Heart left ventricle (tissue), 16 donors: Measurements from ENCODE around the gene DENND1B. TPM values are rescaled to one million over a fixed set of nuclear protein-coding genes. Genes with fewer than 3 reads are reported as not detected.
"Not testable (repeated sequence)": the region's sequence is repeated elsewhere in the genome, so short reads cannot be mapped to it uniquely, and the experiment has no call there.

Source experiments
- ATAC-seq, 4 donors: fragments of 200-7000 bp; cut with Tn5 transposase; one replicate each; pipeline ENCODE4 v1.9.1; 2020 to 2022; ENCODE audit warnings: moderate library complexity in 4 of 4, mild to moderate bottlenecking in 3 of 4, moderate number of reproducible peaks in 1 of 4
- DNase-seq, 5 donors: peaks; one replicate each; pipeline ENCODE4 v3.0.0-alpha.2; 2020
- H3K27ac ChIP-seq, 12 donors: fragments of 200-600 bp; sonication (generic) in 4 of 12; one replicate each; pipeline versions ENCODE4 v1.5.0 to v1.8.0; 2016 to 2022; ENCODE audit warnings: mild to moderate bottlenecking in 2 of 12
- H3K27me3 ChIP-seq, 9 donors: fragments of 200-600 bp; sonication (generic) in 2 of 9; one replicate each; pipeline versions ENCODE4 v1.5.1 to v1.8.0; 2016 to 2022; ENCODE audit warnings: mild to moderate bottlenecking in 3 of 9
- H3K36me3 ChIP-seq, 9 donors: fragments of 200-600 bp; sonication (generic) in 2 of 9; one replicate each; pipeline versions ENCODE4 v1.5.0 to v1.8.0; 2018 to 2022; ENCODE audit warnings: mild to moderate bottlenecking in 2 of 9
- H3K4me1 ChIP-seq, 12 donors: fragments of 200-600 bp; sonication (generic) in 4 of 12; one replicate each; pipeline versions ENCODE4 v1.5.0 to v1.8.0; 2016 to 2022; ENCODE audit warnings: mild to moderate bottlenecking in 3 of 12
- H3K4me3 ChIP-seq, 12 donors: fragments of 200-600 bp; sonication (generic) in 4 of 12; one replicate each; pipeline versions ENCODE4 v1.5.0 to v1.8.0; 2017 to 2022; ENCODE audit warnings: mild to moderate bottlenecking in 9 of 12, moderate library complexity in 4 of 12
- H3K9me3 ChIP-seq, 12 donors: fragments of 200-600 bp; sonication (generic) in 4 of 12; one replicate each; pipeline versions ENCODE4 v1.5.0 to v1.8.0; 2016 to 2022; ENCODE audit warnings: mild to moderate bottlenecking in 1 of 12
- CTCF ChIP-seq, 12 donors: fragments of 200-600 bp; sonication (generic) in 4 of 12; IDR thresholded peaks; one replicate each; pipeline versions ENCODE4 v1.5.0 to v1.8.0; 2018 to 2022; ENCODE audit warnings: antibody characterized with exemption in 12 of 12, mild to moderate bottlenecking in 5 of 12
- POLR2A ChIP-seq, 2 donors: fragments of 450-650 bp; IDR thresholded peaks; one replicate each; pipeline ENCODE4 v1.6.1; 2017; ENCODE audit warnings: antibody characterized with exemption in 2 of 2, mild to moderate bottlenecking in 2 of 2, moderate library complexity in 2 of 2
- WGBS, 4 donors: extraction: QIAGEN DNeasy Blood & Tissue Kit in 2 of 4; methylation state at CpG; one replicate each; pipeline versions ENCODE4 v1.1.5 to v1.1.7; 2013 to 2018; 5-methylcytosine and 5-hydroxymethylcytosine counted together
- intact Hi-C, 10 donors: fragments of 100-400 bp; cut with DNase I; formaldehyde crosslinking; loops; one replicate each; pipeline versions ENCODE4 v1.11.1 to v1.14.2; 2022
- polyA plus RNA-seq, 2 donors: library from polyadenylated mRNA; stranded (reverse); fragments of 200-250 nt; gene quantifications; one replicate each; pipeline ENCODE4 v1.2.3, GENCODE V29; 2013
- total RNA-seq, 9 donors: library from RNA; depleted of rRNA in 2 of 9; stranded (reverse); fragments of >200 nt in 2 of 9; fragmentation: NEBNext Ultra II Directional in 3 of 9; extraction: Animal tissue kit (Norgen Biotek cat#: 25700) in 3 of 9; gene quantifications; one replicate each; pipeline versions ENCODE4 v1.1.0 to v1.2.4, GENCODE V29; 2016 to 2023
- donor health status: ischemic (EF 13 %, LVEDD 7.1; RV severe dilation, severe dysfunction).
- donor health status: healthy with polysubstance abuse.
- donor health status: DM: no; HTN: yes; CAD: no.
- donor health status: DM: no; HTN: no; CAD: no.
- donor health status: ischemic (EF 25% LVEDD 6.9; RV normal size, moderate dysfunction).
- donor health status: ischemic (EF 25% LVEDD 5.7; RV mildly dilated, moderate dysfunction).
- donor health status: healthy.
- donor health status: DM: yes; HTN: yes; CAD: no.
- donor health status: ischemic (EF 35%, LVEDD 5.7; RV mildly dilated, moderate dysfunction).
- donor health status: nonischemic (EF 11% LVEDD 7.7; RV severe dilation, severe dysfunction).
- donor health status: DM: yes; HTN: yes; CAD: no.
- donor health status: PGD.
- donor health status: ischemic (EF 29% LVEDD 5.4; RV normal size, mild dysfunction).
- donor health status: nonischemic (EF 23%, LVEDD 6.1; RV moderate dilation, normal function).

DENND1B gene
- total and polyA plus RNA-seq, 11 donors: 4.0 to 31.4 (median 21.0) TPM

- H3K27ac ChIP-seq: no peak overlapping the region
- no peak overlapping the region for H3K4me3 ChIP-seq
- TF ChIP-seq POLR2A (IDR thresholded peaks at IDR 0.05) (no peak), CTCF (IDR thresholded peaks at IDR 0.05) (no peak)
- H3K27me3 ChIP-seq: no peaks in the 10 kb centered on the region
- intact Hi-C loops: no loop called here
- no peaks in the 10 kb centered on the region for H3K36me3 ChIP-seq
- ATAC-seq (no peak), DNase-seq (no peak)
- peaks cover 0 to 41% (median 16%) of the 10 kb centered on the region in 12 donors for H3K9me3 ChIP-seq
- no peaks in the 10 kb centered on the region for H3K4me1 ChIP-seq
- WGBS, 4 donors: 90 to 100% (median 99%) methylated on average over 1 of the region's 1 CpG
Observed at GRCh38 chr1:197725044-197725443, 50.2 kb downstream of the DENND1B start.

- DNase-seq (no peak), ATAC-seq (no peak)
- H3K27ac ChIP-seq: no peak overlapping the region
- WGBS, 4 donors: 0 to 50% (median 0%) methylated on average over 1 of the region's 1 CpG
- intact Hi-C loops: no loop called here
- H3K9me3 ChIP-seq: no peaks in the 10 kb centered on the region
- no peak overlapping the region for H3K4me3 ChIP-seq
- H3K27me3 ChIP-seq: no peaks in the 10 kb centered on the region
- H3K36me3 ChIP-seq: no peaks in the 10 kb centered on the region
- TF ChIP-seq CTCF (IDR thresholded peaks at IDR 0.05) (no peak), POLR2A (IDR thresholded peaks at IDR 0.05) (no peak)
- H3K4me1 ChIP-seq: no peaks in the 10 kb centered on the region
Observed at GRCh38 chr1:197715806-197716205, 59.5 kb downstream of the DENND1B start.

- Histone ChIP-seq H3K27ac (no peak overlapping the region), H3K4me1 (peaks cover 0 to 5% (median 0%) of the 10 kb centered on the region in 12 donors), H3K9me3 (peaks cover 0 to 2% (median 0%) of the 10 kb centered on the region in 12 donors), H3K36me3 (no peaks in the 10 kb centered on the region), H3K4me3 (no peak overlapping the region), H3K27me3 (no peaks in the 10 kb centered on the region)
- ATAC-seq: no peak
- TF ChIP-seq POLR2A (IDR thresholded peaks at IDR 0.05): no peak
- TF ChIP-seq CTCF (IDR thresholded peaks at IDR 0.05): no peak
- intact Hi-C loops: no loop called here
- no peak for DNase-seq
- WGBS, 4 donors: 89 to 93% (median 90%) methylated on average over 1 of the region's 1 CpG
Observed at GRCh38 chr1:197706601-197707000, 68.7 kb downstream of the DENND1B start.

- Histone ChIP-seq H3K9me3 (peaks cover 0 to 5% (median 0%) of the 10 kb centered on the region in 12 donors), H3K4me1 (peaks cover 0 to 5% (median 0%) of the 10 kb centered on the region in 12 donors), H3K36me3 (no peaks in the 10 kb centered on the region), H3K4me3 (no peak overlapping the region), H3K27ac (no peak overlapping the region), H3K27me3 (no peaks in the 10 kb centered on the region)
- TF ChIP-seq POLR2A (IDR thresholded peaks at IDR 0.05) (no peak), CTCF (IDR thresholded peaks at IDR 0.05) (no peak)
- DNase-seq (no peak), ATAC-seq (no peak)
- intact Hi-C loops: no loop called here
- 95 to 99% (median 97%) methylated on average over 3 of the region's 3 CpGs for WGBS, 4 donors
Observed at GRCh38 chr1:197705941-197706340, 69.3 kb downstream of the DENND1B start.

- 94 to 98% (median 94%) methylated on average over 4 of the region's 4 CpGs for WGBS, 4 donors
- H3K36me3 ChIP-seq, intact Hi-C loops, DNase-seq, ATAC-seq, H3K4me1 ChIP-seq, H3K4me3 ChIP-seq, H3K27ac ChIP-seq, H3K27me3 ChIP-seq: not testable (repeated sequence)
- H3K9me3 ChIP-seq: peaks cover 0 to 15% (median 0%) of the 10 kb centered on the region in 12 donors
Observed at GRCh38 chr1:197700688-197701087, 74.6 kb downstream of the DENND1B start.
